ENCODE measurements around the gene TMEM45A. TPM values are rescaled to one million over a fixed set of nuclear protein-coding genes. Genes with fewer than 3 reads are reported as not detected.
A peak's percentile ranks its signal among the peaks of the same experiment; 100 is the strongest.

TMEM45A gene
- total RNA-seq, 1 donor from 2014 or later = 3.6 TPM

DNA sequence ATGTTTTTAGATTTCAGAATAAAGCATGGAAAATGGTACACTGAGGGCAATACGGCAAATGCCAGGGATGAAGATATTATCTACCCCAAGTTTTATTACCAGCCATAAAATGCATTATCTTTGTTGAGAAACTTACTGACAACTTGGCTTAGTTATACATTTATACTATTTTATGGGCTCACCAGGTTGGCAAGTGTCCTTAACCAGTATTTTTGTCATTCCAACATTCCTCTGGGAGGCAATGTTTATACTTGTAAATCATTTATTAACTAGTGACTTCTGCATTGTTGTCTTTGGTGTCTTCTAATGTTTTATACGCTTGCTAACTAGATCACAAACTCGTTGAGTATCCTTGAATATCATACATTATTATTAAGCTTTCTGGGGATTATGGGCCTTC is 99.0 kb downstream of the TMEM45A start:
- DNase-seq = no peak
- intact Hi-C loops (cut with DNase I) = loop anchor here (2.0 to 10.0 kb wide), 3 partner anchors 129 to 759 kb away; no protein-coding TSS in a partner anchor

DNA sequence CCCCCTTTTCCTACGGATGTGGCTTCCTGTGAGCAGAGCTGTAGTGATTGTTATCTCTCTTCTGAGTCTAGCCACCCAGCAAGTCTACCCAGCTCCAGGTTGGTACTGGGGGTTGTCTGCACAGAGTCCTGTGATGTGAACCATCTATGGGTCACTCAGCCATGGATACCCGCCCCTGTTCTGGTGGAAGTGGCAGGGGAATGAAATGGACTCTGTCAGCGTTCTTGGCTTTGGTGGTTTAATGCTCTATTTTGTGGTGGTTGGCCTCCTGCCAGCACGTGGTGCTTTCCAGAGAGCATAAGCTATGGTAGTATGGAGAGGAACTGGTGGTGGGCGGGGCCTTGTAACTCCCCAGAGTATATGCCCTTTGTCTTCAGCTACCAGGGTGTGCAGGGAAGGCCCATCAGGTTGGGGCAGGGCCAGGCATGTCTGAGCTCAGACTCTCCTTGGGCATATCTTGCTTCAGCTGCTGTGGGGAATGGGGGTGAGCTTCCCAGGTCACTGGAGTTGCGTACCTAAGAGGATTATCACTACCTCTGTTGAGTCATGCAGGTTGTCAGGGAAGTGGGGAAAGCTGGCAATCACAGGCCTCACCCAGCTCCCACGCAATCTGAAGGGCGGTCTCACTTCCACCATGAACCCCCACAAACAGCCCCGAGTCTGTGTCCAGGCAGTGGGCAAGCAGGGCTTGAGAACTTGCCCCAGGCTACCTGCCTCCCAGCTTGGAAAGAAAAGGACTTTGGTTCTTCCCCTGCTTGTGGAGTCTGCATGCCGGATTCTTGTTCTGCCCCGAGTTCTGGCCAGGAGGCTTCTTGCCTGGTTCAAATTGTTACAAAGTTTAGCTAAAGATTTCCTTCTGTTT is 108.0 kb downstream of the TMEM45A start:
- ATAC-seq (ENCODE audit: poor library complexity) (no peak), DNase-seq (no peak)
- intact Hi-C loops (cut with DNase I) = no loop called here

More for the DNA sequence above, 99.0 kb downstream of the TMEM45A start:
- ATAC-seq (ENCODE audit: poor library complexity) = no peak

- intact Hi-C loops (cut with DNase I) = no loop called here
- ATAC-seq (ENCODE audit: poor library complexity) (peak; percentile 38), DNase-seq (no peak)
Measured at GRCh38 chr3:100602506-100603444, 110.4 kb downstream of the TMEM45A start.

DNA sequence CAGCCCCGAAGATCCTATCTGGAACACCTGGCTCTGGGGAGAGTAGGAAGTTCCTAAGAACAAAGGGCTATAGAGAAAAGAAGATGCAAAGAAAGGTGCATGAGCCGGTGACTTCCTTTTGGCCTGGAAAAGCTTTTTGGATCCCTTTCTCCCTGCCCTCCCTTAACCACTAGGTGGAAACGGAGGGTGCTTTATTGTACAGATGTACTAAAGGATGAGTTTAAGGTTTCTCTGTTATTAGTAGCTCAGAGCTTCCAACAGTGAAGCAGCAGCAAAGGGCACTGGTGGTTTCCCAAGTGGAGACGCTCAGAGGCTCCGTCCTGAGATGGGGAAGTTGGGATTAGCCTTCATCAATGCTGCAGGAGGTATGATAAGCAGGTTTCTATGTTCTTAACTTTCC is 111.0 kb downstream of the TMEM45A start:
- intact Hi-C loops (cut with DNase I) = no loop called here
- DNase-seq (no peak), ATAC-seq (ENCODE audit: poor library complexity) (peak; percentile 60)

- intact Hi-C loops (cut with DNase I) = no loop called here
- ATAC-seq (ENCODE audit: poor library complexity) (no peak), DNase-seq (no peak)
Measured at GRCh38 chr3:100605358-100605757, 112.9 kb downstream of the TMEM45A start.

GRCh38 chr3:100606894-100607512 is 114.6 kb downstream of the TMEM45A start:
- intact Hi-C loops (cut with DNase I) = no loop called here
- DNase-seq (no peak), ATAC-seq (ENCODE audit: poor library complexity) (no peak)

DNA sequence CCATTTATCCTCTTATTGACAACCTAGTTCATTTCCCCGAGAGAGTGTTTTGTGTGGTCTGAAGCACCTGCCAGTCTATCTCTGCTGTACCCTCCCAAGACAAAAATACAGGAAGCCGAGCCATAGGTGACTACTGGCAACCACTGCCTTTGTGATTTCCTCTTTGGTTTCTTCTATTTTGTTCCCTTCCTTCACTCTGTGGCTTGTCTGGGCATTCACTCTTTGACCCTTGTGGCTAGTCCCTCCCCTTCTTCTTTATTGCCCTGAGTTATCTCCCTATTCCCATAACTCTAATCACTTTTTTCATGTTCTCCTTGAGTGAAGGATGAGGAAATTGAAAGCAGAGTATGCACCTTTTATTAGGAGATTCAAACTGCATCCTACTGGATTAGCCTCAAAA is 116.9 kb downstream of the TMEM45A start, which contains the start of gene ADGRG7:
ADGRG7 (plus strand) TSS at position 297 of the 400 bp plus-strand sequence. CDS start 256 bp downstream, outside the sequence.
- ATAC-seq (ENCODE audit: poor library complexity) (no peak), DNase-seq (no peak)
- intact Hi-C loops (cut with DNase I) = no loop called here

- no peak for ATAC-seq (ENCODE audit: poor library complexity)
- intact Hi-C loops (cut with DNase I) = no loop called here
- DNase-seq = no peak
Measured at GRCh38 chr3:100609963-100610362, 117.5 kb downstream of the TMEM45A start.

GRCh38 chr3:100611221-100611620 is 118.8 kb downstream of the TMEM45A start:
- DNase-seq = no peak
- intact Hi-C loops (cut with DNase I) = no loop called here
- ATAC-seq (ENCODE audit: poor library complexity) = no peak

DNA sequence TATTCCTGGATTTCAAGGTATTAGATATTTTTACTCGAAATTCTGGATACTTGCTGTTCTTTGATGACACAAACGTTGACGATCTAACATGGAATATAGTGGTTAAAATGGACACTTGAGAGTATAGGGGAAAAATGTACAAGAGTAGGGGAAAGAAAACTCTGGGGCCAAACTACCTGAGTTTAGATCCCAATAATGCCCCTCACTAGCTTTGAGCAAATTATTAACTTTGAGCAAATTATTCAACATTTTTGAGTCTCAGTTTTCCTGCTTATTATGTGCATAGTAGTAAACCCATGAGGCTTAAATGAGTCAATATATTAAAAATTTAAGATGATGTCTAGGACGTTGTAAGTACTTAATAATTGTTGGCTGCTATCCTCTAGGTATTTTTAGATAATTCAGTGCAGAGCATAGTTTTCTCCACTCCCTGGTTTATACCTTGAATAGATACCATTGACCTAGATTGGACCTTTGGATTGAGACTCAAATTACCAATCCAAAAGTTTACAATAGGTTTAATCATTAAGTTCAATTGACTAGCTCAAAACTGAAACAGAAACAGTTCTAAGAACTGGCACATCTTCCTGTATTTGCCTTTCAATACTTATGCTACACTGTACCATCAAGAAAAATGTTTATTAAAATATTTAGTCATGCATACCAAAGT is 121.4 kb downstream of the TMEM45A start:
- ATAC-seq (ENCODE audit: poor library complexity) = no peak
- intact Hi-C loops (cut with DNase I) = no loop called here
- DNase-seq = no peak

DNA sequence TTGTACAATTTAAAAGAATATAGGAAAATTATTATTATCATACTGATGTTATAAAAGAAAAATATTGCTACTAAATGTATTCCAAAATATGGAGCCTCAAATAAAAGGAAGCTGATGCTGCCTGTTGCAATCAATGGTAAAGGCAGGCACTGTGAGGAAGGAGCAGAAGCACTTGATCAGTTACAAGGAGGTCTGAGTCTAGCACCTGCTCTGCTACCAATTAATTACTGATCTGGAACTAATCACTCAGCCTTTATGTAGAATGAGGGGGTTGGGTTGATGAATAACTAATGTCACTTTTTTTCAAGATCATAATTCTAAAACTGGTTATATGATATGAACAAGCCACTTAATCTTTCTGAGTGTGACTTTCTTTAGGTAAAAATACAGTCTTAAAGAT is 122.5 kb downstream of the TMEM45A start:
- no peak for DNase-seq
- ATAC-seq (ENCODE audit: poor library complexity) = no peak
- intact Hi-C loops (cut with DNase I) = no loop called here

GRCh38 chr3:100615684-100616083 is 123.3 kb downstream of the TMEM45A start:
- intact Hi-C loops (cut with DNase I) = no loop called here
- no peak for ATAC-seq (ENCODE audit: poor library complexity)
- DNase-seq = no peak

- intact Hi-C loops (cut with DNase I) = no loop called here
- DNase-seq (no peak), ATAC-seq (ENCODE audit: poor library complexity) (no peak)
Measured at GRCh38 chr3:100621251-100621650, 128.8 kb downstream of the TMEM45A start.

Other genes with a start within 250 kb of the TMEM45A start
- 33.2 TPM for gene TBC1D23, start 231.6 kb upstream of the TMEM45A start, total RNA-seq
- gene NIT2, start 157.9 kb upstream of the TMEM45A start, total RNA-seq = 60.4 TPM
- gene TOMM70, start 91.5 kb upstream of the TMEM45A start, total RNA-seq = 63.1 TPM
- 2.6 TPM for gene LNP1, start 91.1 kb upstream of the TMEM45A start, total RNA-seq
- not detected for gene ADGRG7, start 117.0 kb downstream of the TMEM45A start, total RNA-seq
- 97.7 TPM for gene TFG, start 216.9 kb downstream of the TMEM45A start, total RNA-seq